Measurements from ENCODE around the gene SPRR5.

- TF ChIP-seq CTCF (IDR thresholded peaks at IDR 0.05; ENCODE audit: low read length) (no peak), EZH2 (IDR thresholded peaks at IDR 0.05; ENCODE audit: borderline replicate concordance, low read length) (no peak)
These were observed 47.1 kb upstream of the SPRR5 start for GRCh38 chr1:152899883-152900282.
